Spinal cord (tissue), 10 donors: ENCODE data around the gene FAM3B. TPM values are rescaled to one million over a fixed set of nuclear protein-coding genes. Genes with fewer than 3 reads are reported as not detected.
A peak's percentile ranks its signal among the peaks of the same experiment; 100 is the strongest.

ENCODE experiments used
- DNase-seq, 6 donors: peaks; one replicate each; pipeline versions ENCODE4 v3.0.0 to v3.0.0-alpha.2; 2013 to 2015; ENCODE audit warnings: low spot score in 6 of 6, low read depth in 4 of 6
- H3K27ac ChIP-seq: one replicate; pipeline ENCODE4 v1.5.1; 2013; ENCODE audit warnings: low read depth, low read length, control low read depth
- H3K27me3 ChIP-seq: one replicate; pipeline ENCODE4 v1.6.1; 2013; ENCODE audit warnings: low read length; ENCODE audit not compliant: control insufficient read depth, insufficient read depth
- H3K36me3 ChIP-seq: one replicate; pipeline ENCODE4 v1.6.1; 2013; ENCODE audit warnings: low read length; ENCODE audit not compliant: control insufficient read depth, insufficient read depth
- H3K4me1 ChIP-seq: one replicate; pipeline ENCODE4 v1.6.1; 2013; ENCODE audit warnings: low read length; ENCODE audit not compliant: control insufficient read depth, insufficient read depth
- H3K4me3 ChIP-seq: one replicate; pipeline ENCODE4 v1.5.1; 2013; ENCODE audit warnings: low read depth, low read length, control low read depth
- H3K9me3 ChIP-seq: one replicate; pipeline ENCODE4 v1.6.1; 2013; ENCODE audit warnings: low read length; ENCODE audit not compliant: control insufficient read depth, insufficient read depth
- WGBS: methylation state at CpG from one replicate; pipeline ENCODE4 v1.1.5; 2013; ENCODE audit warnings: missing lambda C conversion rate; ENCODE audit not compliant: insufficient coverage; 5-methylcytosine and 5-hydroxymethylcytosine counted together
- polyA plus RNA-seq, 2 donors: library from polyadenylated mRNA; unstranded; fragments of 120-200 nt; gene quantifications; one replicate each; pipeline ENCODE4 v1.2.1, GENCODE V29; 2013; ENCODE audit not compliant: insufficient read length in 2 of 2
- total RNA-seq, 2 donors: library from RNA; depleted of rRNA in 1 of 2; stranded (reverse); fragments of 120-200 nt in 1 of 2; fragments of >200 nt in 1 of 2; gene quantifications; one replicate each; pipeline versions ENCODE4 v1.2.3 to v1.2.4, GENCODE V29; 2013 to 2014
- donor health status: healthy.

The FAM3B gene
- total and polyA plus RNA-seq, 4 donors: 0.24 to 1.7 (median 0.62) TPM

GRCh38 chr21:41367945-41368734 is 51.5 kb downstream of the FAM3B start:
- DNase-seq: no peak
- no peak overlapping the region for H3K4me3 ChIP-seq

DNA sequence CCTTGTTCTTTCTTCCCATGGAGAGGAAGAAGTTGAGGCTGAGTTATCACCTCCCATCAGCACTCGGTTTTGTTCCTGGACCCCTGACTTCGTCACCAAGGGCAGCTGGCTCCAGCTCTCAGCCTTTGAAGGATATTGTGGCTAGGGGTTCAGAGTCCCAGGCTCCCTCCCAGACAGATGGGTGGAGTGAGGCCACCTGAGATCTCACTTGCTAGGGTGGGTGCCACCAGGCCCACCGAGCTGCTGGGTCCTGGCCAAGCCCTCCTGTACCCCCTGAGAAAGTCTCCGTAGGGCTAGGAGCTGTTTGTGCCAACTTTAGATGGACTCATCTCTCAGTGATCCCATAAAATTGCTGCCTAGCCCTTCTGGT is 52.1 kb downstream of the FAM3B start:
- WGBS: 50% methylated on average over 2 of the region's 4 CpGs
- Histone ChIP-seq H3K36me3 (no peaks in the 10 kb centered on the region), H3K27ac (no peak overlapping the region), H3K27me3 (peaks cover 7% of the 10 kb centered on the region), H3K9me3 (no peaks in the 10 kb centered on the region), H3K4me3 (no peak overlapping the region), H3K4me1 (peaks cover 16% of the 10 kb centered on the region)
- DNase-seq: no peak

More at GRCh38 chr21:41367945-41368734, 51.5 kb downstream of the FAM3B start:
- H3K4me1 ChIP-seq: peaks cover 16% of the 10 kb centered on the region
- no peaks in the 10 kb centered on the region for H3K36me3 ChIP-seq
- peaks cover 7% of the 10 kb centered on the region for H3K27me3 ChIP-seq
- WGBS: 89% methylated on average over 9 of the region's 15 CpGs
- no peak overlapping the region for H3K27ac ChIP-seq
- no peaks in the 10 kb centered on the region for H3K9me3 ChIP-seq

DNA sequence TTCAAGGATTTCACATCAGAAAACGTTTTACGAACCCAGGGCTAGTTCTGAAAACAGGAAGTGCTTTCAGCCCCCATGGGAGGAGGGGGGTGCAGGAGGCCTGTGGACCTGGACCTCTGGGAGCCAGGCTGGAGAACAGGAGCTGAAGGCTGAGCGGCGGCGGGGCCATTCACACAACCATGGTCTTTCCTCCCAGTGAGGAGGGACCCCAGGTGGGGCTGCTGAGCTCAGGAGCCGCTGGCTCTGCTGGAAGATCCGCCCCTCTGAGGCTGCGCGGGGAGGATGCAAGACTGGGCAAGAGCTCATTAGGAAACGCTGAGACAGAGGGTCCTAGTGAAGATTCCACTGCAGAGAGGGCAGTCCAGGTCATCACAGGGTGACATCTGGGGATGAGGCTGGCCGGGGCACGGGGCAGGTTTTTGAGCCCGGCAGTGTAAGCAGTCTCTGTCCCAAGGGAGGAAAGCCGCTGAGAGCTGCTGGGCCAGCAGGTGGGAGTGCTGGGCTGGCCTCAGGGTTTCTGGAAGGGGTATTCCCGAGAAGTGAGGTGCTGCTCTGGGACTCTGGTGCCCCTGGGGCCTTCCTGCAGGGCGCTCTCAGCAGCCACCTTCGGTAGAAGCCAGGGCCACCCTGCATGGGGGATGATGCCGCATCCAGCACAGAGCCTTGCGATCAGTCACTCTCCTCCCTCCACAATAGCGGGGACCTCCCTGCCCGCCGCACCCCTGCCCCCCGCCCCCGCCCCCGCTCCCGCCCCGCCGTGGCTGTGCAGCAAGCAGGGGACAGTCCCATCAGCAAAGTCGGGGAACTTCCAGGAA is 52.7 kb downstream of the FAM3B start:
- Histone ChIP-seq H3K36me3 (no peaks in the 10 kb centered on the region), H3K27ac (no peak overlapping the region), H3K9me3 (no peaks in the 10 kb centered on the region), H3K4me1 (peaks cover 16% of the 10 kb centered on the region), H3K4me3 (peak overlapping the region; percentile 11), H3K27me3 (peaks cover 7% of the 10 kb centered on the region)
- DNase-seq: peak in 3 of 6 donors; percentile 9 to 74 (median 40)
- WGBS: 22% methylated on average over 21 of the region's 29 CpGs

- peaks cover 16% of the 10 kb centered on the region for H3K4me1 ChIP-seq
- H3K36me3 ChIP-seq: no peaks in the 10 kb centered on the region
- no peak overlapping the region for H3K27ac ChIP-seq
- H3K4me3 ChIP-seq: no peak overlapping the region
- no peak for DNase-seq
- peaks cover 7% of the 10 kb centered on the region for H3K27me3 ChIP-seq
- 83% methylated on average over 27 of the region's 30 CpGs for WGBS
- no peaks in the 10 kb centered on the region for H3K9me3 ChIP-seq
Measured at GRCh38 chr21:41369920-41370839, 53.6 kb downstream of the FAM3B start.

GRCh38 chr21:41370840-41371684 is 54.5 kb downstream of the FAM3B start:
- Histone ChIP-seq H3K27ac (no peak overlapping the region), H3K4me3 (no peak overlapping the region), H3K4me1 (peaks cover 16% of the 10 kb centered on the region), H3K27me3 (peaks cover 7% of the 10 kb centered on the region), H3K36me3 (no peaks in the 10 kb centered on the region), H3K9me3 (no peaks in the 10 kb centered on the region)
- 81% methylated on average over 11 of the region's 12 CpGs for WGBS
- DNase-seq: no peak

- WGBS: 93% methylated on average over 6 of the region's 7 CpGs
- peaks cover 16% of the 10 kb centered on the region for H3K4me1 ChIP-seq
- H3K9me3 ChIP-seq: no peaks in the 10 kb centered on the region
Measured at GRCh38 chr21:41371685-41372030, 55.1 kb downstream of the FAM3B start.

DNA sequence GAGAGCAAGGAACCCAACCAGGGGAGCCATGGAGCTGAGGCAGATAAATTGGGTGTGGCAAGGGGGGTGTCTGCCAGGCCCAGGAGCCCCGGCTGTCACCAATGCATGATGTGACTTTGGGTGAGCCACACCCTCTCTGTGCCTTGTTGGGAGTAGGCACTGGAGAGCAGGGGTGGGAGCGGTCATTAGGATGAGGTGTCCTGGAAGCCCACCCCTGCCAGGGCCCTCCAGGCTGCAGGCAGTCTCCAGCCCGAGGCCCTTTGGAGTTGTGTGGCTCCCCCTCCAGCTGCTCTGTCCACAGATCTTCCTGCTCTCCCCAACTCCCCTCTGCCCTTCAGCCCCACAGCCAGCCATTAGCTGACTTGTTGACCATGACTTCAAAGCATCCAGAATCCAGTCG is 56.7 kb downstream of the FAM3B start:
- no peak for DNase-seq
- H3K9me3 ChIP-seq: no peaks in the 10 kb centered on the region
- H3K4me1 ChIP-seq: peaks cover 16% of the 10 kb centered on the region
- H3K36me3 ChIP-seq: no peaks in the 10 kb centered on the region
- WGBS: 68% methylated on average over 4 of the region's 4 CpGs
- H3K27ac ChIP-seq: no peak overlapping the region
- peaks cover 7% of the 10 kb centered on the region for H3K27me3 ChIP-seq
- H3K4me3 ChIP-seq: no peak overlapping the region

More at GRCh38 chr21:41371685-41372030, 55.1 kb downstream of the FAM3B start:
- Histone ChIP-seq H3K36me3 (no peaks in the 10 kb centered on the region), H3K27me3 (peaks cover 7% of the 10 kb centered on the region), H3K4me3 (no peak overlapping the region), H3K27ac (no peak overlapping the region)
- no peak for DNase-seq

DNA sequence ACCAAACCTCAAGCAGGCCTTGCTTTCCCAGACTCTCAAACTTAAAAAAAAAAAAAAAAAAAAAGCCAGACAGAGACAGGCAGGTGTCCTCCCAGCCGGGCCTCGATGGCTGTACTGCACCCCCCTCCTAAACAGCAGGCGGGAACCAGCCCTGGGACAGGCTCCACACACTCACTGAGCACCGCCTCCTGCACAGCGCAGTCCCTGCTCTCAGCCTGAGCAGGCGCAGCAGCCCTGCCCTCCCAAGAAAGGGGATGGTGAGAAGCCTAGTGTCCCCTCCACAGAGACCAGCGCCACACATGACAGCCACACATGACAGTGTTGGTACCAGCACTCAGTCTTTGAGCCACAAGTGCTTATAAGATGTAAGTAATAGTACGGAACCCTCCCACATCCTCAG is 57.2 kb downstream of the FAM3B start:
- no peak overlapping the region for H3K27ac ChIP-seq
- H3K9me3 ChIP-seq: no peaks in the 10 kb centered on the region
- WGBS: 71% methylated on average over 5 of the region's 8 CpGs
- no peak for DNase-seq
- H3K4me3 ChIP-seq: no peak overlapping the region
- H3K4me1 ChIP-seq: peaks cover 14% of the 10 kb centered on the region
- H3K36me3 ChIP-seq: no peaks in the 10 kb centered on the region
- H3K27me3 ChIP-seq: peaks cover 7% of the 10 kb centered on the region
